Stomach (tissue), 4 donors: ENCODE measurements around the gene P4HB.

Experiments used
- POLR2A ChIP-seq, 4 donors: fragments of 450-650 bp; IDR thresholded peaks; one replicate each; pipeline ENCODE4 v1.6.1; 2016; ENCODE audit warnings: antibody characterized with exemption in 4 of 4, control low read depth in 2 of 4, mild to moderate bottlenecking in 1 of 4, moderate library complexity in 1 of 4
- TF ChIP-seq, protein P1 (sequence below), 7 experiments: fragments of 450-650 bp in 4 of 7; fragments of 200-600 bp in 3 of 7; sonication (generic) in 3 of 7; IDR thresholded peaks; one replicate each; pipeline ENCODE4 v1.5.1; 2016 to 2019; ENCODE audit warnings: antibody characterized with exemption in 7 of 7, control low read depth in 2 of 7, mild to moderate bottlenecking in 1 of 7

GRCh38 chr17:81838753-81839255 is 21.5 kb downstream of the P4HB start:
- no peak for TF ChIP-seq POLR2A (IDR thresholded peaks at IDR 0.05)
- TF ChIP-seq, protein P1, sequence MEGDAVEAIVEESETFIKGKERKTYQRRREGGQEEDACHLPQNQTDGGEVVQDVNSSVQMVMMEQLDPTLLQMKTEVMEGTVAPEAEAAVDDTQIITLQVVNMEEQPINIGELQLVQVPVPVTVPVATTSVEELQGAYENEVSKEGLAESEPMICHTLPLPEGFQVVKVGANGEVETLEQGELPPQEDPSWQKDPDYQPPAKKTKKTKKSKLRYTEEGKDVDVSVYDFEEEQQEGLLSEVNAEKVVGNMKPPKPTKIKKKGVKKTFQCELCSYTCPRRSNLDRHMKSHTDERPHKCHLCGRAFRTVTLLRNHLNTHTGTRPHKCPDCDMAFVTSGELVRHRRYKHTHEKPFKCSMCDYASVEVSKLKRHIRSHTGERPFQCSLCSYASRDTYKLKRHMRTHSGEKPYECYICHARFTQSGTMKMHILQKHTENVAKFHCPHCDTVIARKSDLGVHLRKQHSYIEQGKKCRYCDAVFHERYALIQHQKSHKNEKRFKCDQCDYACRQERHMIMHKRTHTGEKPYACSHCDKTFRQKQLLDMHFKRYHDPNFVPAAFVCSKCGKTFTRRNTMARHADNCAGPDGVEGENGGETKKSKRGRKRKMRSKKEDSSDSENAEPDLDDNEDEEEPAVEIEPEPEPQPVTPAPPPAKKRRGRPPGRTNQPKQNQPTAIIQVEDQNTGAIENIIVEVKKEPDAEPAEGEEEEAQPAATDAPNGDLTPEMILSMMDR (IDR thresholded peaks at IDR 0.05): no peak
